Skeletal muscle satellite cell (primary cell): ENCODE data around the gene CEP164.

Source experiments
- H3K27me3 ChIP-seq: 2 replicates; pipeline ENCODE4 v1.7.0; 2013; ENCODE audit warnings: low read length; ENCODE audit not compliant: control insufficient read depth, insufficient read depth
- H3K36me3 ChIP-seq: 2 replicates; pipeline ENCODE4 v1.7.0; 2013; ENCODE audit warnings: mild to moderate bottlenecking, control low read depth, low read length; ENCODE audit not compliant: insufficient read depth
- H3K4me1 ChIP-seq: 2 replicates; pipeline ENCODE4 v1.7.0; 2013; ENCODE audit warnings: low read length; ENCODE audit not compliant: control insufficient read depth, insufficient read depth
- H3K4me2 ChIP-seq: 2 replicates; pipeline ENCODE4 v1.7.0; 2013; ENCODE audit warnings: mild to moderate bottlenecking, low read length
- H3K4me3 ChIP-seq: 2 replicates; pipeline ENCODE4 v1.7.0; 2013; ENCODE audit warnings: low read length
- H3K9ac ChIP-seq: 2 replicates; pipeline ENCODE4 v1.7.0; 2013; ENCODE audit warnings: mild to moderate bottlenecking, low read depth, low read length, moderate library complexity
- H3K9me3 ChIP-seq: replicated peaks from 2 replicates; pipeline ENCODE4 v1.7.0; 2013; ENCODE audit warnings: mild to moderate bottlenecking, control low read depth, low read length

The CEP164 gene

DNA sequence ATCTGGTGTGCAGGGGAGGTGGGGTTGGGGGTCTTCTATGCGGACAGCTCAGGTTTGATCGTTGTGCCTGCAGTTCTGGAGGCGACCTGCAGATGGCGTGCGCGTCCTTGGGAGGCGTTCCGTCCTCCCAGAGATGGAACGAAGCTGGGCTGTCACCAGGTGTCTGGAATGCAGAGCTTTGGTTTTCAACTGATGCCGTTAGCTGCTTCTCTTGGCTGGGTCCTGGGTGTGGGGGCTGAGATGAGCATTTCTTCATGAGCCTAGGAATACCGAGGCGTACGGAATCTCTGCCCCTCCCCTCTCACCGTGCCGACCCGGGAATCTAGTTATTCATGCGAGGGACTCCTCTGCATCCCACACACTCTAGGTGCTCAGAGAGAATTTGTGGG is 98.6 kb downstream of the CEP164 start:
- no peaks in the 10 kb centered on the region for H3K36me3 ChIP-seq
- no peak overlapping the region for H3K9ac ChIP-seq
- no peaks in the 10 kb centered on the region for H3K4me1 ChIP-seq
- H3K4me3 ChIP-seq: no peak overlapping the region
- H3K4me2 ChIP-seq: peak overlapping the region; percentile 53
- H3K27me3 ChIP-seq: peaks cover 37% of the 10 kb centered on the region
- no peaks in the 10 kb centered on the region for H3K9me3 ChIP-seq

- Histone ChIP-seq H3K4me3 (no peak overlapping the region), H3K27me3 (peaks cover 36% of the 10 kb centered on the region), H3K9me3 (no peaks in the 10 kb centered on the region), H3K36me3 (no peaks in the 10 kb centered on the region), H3K4me1 (no peaks in the 10 kb centered on the region), H3K4me2 (no peak overlapping the region), H3K9ac (no peak overlapping the region)
Measured at GRCh38 chr11:117426941-117427340, 99.3 kb downstream of the CEP164 start.

DNA sequence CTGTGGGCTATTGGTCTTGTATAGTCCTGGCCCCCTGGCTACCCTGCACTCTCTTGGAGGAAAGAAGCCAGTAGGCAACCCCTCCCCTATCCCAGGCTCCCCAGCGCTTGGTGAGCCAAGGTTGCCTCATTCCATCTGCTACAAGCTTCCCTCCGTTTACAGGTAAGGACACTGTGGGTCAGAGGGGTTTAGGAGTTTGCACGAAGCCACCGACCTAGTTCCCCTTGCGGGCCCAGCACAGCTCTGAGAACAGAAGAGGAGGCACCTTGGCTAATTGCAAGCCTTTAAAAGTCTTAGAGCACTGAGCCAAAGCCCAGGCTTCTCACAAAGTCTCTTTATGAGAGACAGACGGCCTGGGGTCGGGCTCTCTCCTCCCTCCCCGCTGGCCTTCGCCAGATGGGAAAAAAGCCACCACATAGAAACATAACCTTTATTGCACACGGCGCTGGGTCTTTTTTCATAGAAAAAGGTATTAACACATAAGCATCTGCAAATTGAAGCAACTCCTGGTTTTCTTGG is 99.8 kb downstream of the CEP164 start:
- Histone ChIP-seq H3K4me2 (no peak overlapping the region), H3K9me3 (no peaks in the 10 kb centered on the region), H3K4me3 (no peak overlapping the region), H3K27me3 (peaks cover 31% of the 10 kb centered on the region), H3K9ac (no peak overlapping the region), H3K4me1 (no peaks in the 10 kb centered on the region), H3K36me3 (no peaks in the 10 kb centered on the region)

DNA sequence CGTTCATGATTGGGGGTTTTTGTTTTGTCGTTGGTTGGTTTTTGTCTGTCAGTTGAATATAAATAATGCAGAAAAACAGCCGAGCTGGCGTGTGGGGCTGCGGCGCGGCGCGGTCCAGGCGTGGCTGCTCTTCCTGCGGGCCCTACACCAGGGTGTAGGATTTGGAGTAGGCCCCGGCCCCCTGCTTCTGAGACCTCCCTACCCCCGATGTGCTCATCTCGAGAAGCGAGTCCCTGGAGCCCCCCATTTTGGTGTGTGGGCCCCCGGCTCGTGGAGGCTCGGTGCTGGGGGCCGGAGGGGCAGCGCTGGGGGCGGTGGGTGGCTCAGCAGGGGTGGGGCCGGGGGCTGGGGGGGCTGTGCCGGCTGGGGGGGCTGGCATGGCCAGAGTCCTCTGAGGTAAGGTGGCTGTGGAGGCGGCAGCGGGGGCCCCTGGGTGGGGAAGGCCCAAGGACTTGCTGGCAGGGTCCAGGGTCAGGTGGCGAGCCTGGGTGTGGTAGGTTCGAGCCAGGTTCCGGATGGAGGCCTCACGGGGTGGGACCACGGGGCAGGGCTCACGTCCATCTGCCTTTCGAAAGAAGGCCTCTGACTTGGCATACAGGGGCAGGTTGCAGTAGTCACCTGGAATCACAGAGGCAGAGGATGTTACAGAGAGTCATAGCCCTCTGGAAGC is 100.7 kb downstream of the CEP164 start:
- H3K9ac ChIP-seq: no peak overlapping the region
- no peak overlapping the region for H3K4me2 ChIP-seq
- no peaks in the 10 kb centered on the region for H3K9me3 ChIP-seq
- H3K27me3 ChIP-seq: peaks cover 28% of the 10 kb centered on the region
- no peaks in the 10 kb centered on the region for H3K36me3 ChIP-seq
- no peak overlapping the region for H3K4me3 ChIP-seq
- H3K4me1 ChIP-seq: no peaks in the 10 kb centered on the region

- Histone ChIP-seq H3K4me1 (no peaks in the 10 kb centered on the region), H3K27me3 (peaks cover 26% of the 10 kb centered on the region), H3K4me2 (no peak overlapping the region), H3K36me3 (no peaks in the 10 kb centered on the region), H3K4me3 (no peak overlapping the region), H3K9me3 (no peaks in the 10 kb centered on the region), H3K9ac (no peak overlapping the region)
Measured at GRCh38 chr11:117428856-117429229, 101.2 kb downstream of the CEP164 start.

- Histone ChIP-seq H3K4me2 (no peak overlapping the region), H3K9ac (no peak overlapping the region), H3K4me1 (no peaks in the 10 kb centered on the region), H3K4me3 (no peak overlapping the region), H3K9me3 (no peaks in the 10 kb centered on the region), H3K27me3 (peaks cover 28% of the 10 kb centered on the region), H3K36me3 (no peaks in the 10 kb centered on the region)
Measured at GRCh38 chr11:117430293-117430955, 102.8 kb downstream of the CEP164 start.

- no peak overlapping the region for H3K4me2 ChIP-seq
- H3K9ac ChIP-seq: no peak overlapping the region
- no peaks in the 10 kb centered on the region for H3K36me3 ChIP-seq
Measured at GRCh38 chr11:117431436-117431835, 103.8 kb downstream of the CEP164 start.

DNA sequence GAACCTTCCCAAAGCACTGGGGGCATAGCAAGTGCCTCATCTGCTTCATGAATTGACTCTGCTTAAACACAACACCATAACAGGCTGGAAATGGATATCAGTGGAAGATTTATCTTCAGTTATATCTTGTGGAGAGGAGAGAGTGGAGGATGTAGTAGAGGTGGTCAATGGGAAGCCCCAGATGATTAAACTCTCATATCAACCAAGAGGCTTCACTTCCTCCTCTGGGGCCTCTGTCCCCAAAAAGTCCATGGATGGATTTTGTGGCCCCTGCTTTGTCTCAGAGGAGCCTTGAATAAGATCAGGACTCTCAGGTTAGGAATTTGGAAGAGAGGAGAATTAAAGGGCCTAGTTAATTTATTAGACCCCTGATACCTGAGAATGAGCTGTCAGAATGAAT is 106.1 kb downstream of the CEP164 start:
- no peak overlapping the region for H3K4me2 ChIP-seq
- H3K4me3 ChIP-seq: no peak overlapping the region
- H3K4me1 ChIP-seq: no peaks in the 10 kb centered on the region
- H3K27me3 ChIP-seq: peaks cover 36% of the 10 kb centered on the region
- no peak overlapping the region for H3K9ac ChIP-seq
- H3K36me3 ChIP-seq: no peaks in the 10 kb centered on the region
- no peaks in the 10 kb centered on the region for H3K9me3 ChIP-seq

More at GRCh38 chr11:117431436-117431835, 103.8 kb downstream of the CEP164 start:
- no peak overlapping the region for H3K4me3 ChIP-seq
- peaks cover 35% of the 10 kb centered on the region for H3K27me3 ChIP-seq
- no peaks in the 10 kb centered on the region for H3K9me3 ChIP-seq
- H3K4me1 ChIP-seq: no peaks in the 10 kb centered on the region

DNA sequence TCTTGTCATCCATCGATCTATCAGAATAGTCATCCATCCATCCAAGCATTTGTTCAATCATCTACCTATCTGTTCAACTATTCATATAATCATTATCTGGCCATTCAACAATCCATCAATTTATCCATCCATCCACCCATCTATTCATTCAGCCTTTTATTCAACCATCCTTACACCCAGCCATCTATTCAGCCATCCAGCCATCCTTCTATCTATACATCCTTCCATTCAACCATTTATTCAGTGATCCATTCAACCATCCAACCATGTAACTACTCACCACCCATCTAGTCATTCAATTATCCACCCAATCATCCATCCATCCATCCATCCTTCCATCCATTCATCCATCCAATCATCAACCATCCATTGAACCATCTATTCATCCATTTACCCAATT is 106.8 kb downstream of the CEP164 start:
- H3K27me3 ChIP-seq: peaks cover 32% of the 10 kb centered on the region
- H3K4me3 ChIP-seq: no peak overlapping the region

DNA sequence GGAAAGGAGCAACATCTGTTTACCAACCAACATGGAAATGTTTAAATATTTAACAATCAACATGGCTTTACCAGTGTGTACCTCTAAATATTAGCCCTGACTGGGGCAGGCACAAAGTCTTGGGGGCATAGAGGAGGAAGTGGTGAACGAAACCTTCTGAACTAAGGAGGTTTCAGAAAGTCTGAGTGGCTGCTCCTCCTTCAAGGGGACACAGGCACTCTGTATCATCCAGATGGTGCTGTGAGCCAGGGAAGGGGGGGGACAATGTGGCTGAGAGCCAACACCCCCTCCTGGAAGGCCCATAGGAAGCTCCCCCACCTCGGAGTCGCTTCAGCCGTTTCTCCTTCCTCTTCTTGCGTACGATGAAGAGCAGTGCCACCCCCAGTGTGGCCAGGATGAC is 107.7 kb downstream of the CEP164 start:
- Histone ChIP-seq H3K27me3 (peaks cover 36% of the 10 kb centered on the region), H3K9ac (no peak overlapping the region), H3K4me1 (no peaks in the 10 kb centered on the region), H3K36me3 (no peaks in the 10 kb centered on the region), H3K4me3 (no peak overlapping the region), H3K9me3 (no peaks in the 10 kb centered on the region), H3K4me2 (no peak overlapping the region)

More for the DNA sequence above, 106.8 kb downstream of the CEP164 start:
- H3K4me1 ChIP-seq: no peaks in the 10 kb centered on the region
- H3K9me3 ChIP-seq: no peaks in the 10 kb centered on the region
- no peak overlapping the region for H3K9ac ChIP-seq
- no peaks in the 10 kb centered on the region for H3K36me3 ChIP-seq
- H3K4me2 ChIP-seq: no peak overlapping the region

- Histone ChIP-seq H3K9ac (no peak overlapping the region), H3K9me3 (no peaks in the 10 kb centered on the region), H3K36me3 (no peaks in the 10 kb centered on the region), H3K27me3 (peaks cover 32% of the 10 kb centered on the region), H3K4me3 (no peak overlapping the region), H3K4me1 (no peaks in the 10 kb centered on the region), H3K4me2 (no peak overlapping the region)
Measured at GRCh38 chr11:117437041-117437790, 109.6 kb downstream of the CEP164 start.
